PC-9 (cell line): ENCODE measurements around the gene UBE3C. TPM values are rescaled to one million over a fixed set of nuclear protein-coding genes. Genes with fewer than 3 reads are reported as not detected.
"Not testable (repeated sequence)": the region's sequence is repeated elsewhere in the genome, so short reads cannot be mapped to it uniquely, and the experiment has no call there.

Source experiments
- BruUV-seq: library from RNA; stranded (reverse); fragments of 400-500 nt; replicated peaks from 2 replicates; lab custom pipeline; 2021; lab: Mats Ljungman, UMichigan
- CTCF ChIA-PET: fragments of 300-600 bp; sonication (Branson Sonifier 250); formaldehyde crosslinking; loops from one replicate; lab custom pipeline; 2022; ENCODE audit warnings: antibody characterized with exemption; lab: Charles Lee
- POLR2A ChIA-PET: fragments of 300-600 bp; sonication (Branson Sonifier 250); formaldehyde crosslinking; loops from one replicate; lab custom pipeline; 2022; ENCODE audit warnings: antibody characterized with exemption; ENCODE audit not compliant: unreplicated experiment; lab: Charles Lee
- DNase-seq, 2 experiments: peaks; one replicate each; pipeline versions ENCODE4 v3.0.0 to v3.0.0-alpha.2; 2015 to 2022; ENCODE audit warnings: mixed read lengths in 1 of 2
- H2AFZ ChIP-seq: fragments of 200-600 bp; sonication (generic); 2 replicates; pipeline ENCODE4 v1.8.1; 2017; ENCODE audit warnings: antibody characterized with exemption
- H3F3A ChIP-seq: fragments of 200-600 bp; sonication (generic); 2 replicates; pipeline ENCODE4 v1.8.1; 2017; ENCODE audit warnings: antibody characterized with exemption, mild to moderate bottlenecking, low read depth; ENCODE audit not compliant: insufficient read depth
- H3K27ac ChIP-seq: fragments of 200-600 bp; sonication (generic); 2 replicates; pipeline ENCODE4 v1.6.1; 2016; ENCODE audit warnings: mixed run types
- H3K27me3 ChIP-seq: fragments of 200-600 bp; sonication (generic); 2 replicates; pipeline ENCODE4 v1.6.1; 2016; ENCODE audit warnings: low read depth, mixed run types; ENCODE audit not compliant: insufficient read depth
- H3K36me3 ChIP-seq: fragments of 200-600 bp; sonication (generic); 2 replicates; pipeline ENCODE4 v1.6.1; 2016; ENCODE audit warnings: low read depth, mixed run types
- H3K4me1 ChIP-seq: fragments of 200-600 bp; sonication (generic); replicated peaks from 2 replicates; pipeline ENCODE4 v1.6.1; 2016; ENCODE audit warnings: mixed run types; ENCODE audit not compliant: insufficient read depth
- H3K4me2 ChIP-seq: fragments of 200-600 bp; sonication (generic); 2 replicates; pipeline ENCODE4 v1.6.1; 2017; ENCODE audit warnings: mixed run types
- H3K4me3 ChIP-seq: fragments of 200-600 bp; sonication (generic); 2 replicates; pipeline ENCODE4 v1.6.1; 2016; ENCODE audit warnings: mixed run types
- H3K79me2 ChIP-seq: fragments of 200-600 bp; sonication (generic); 2 replicates; pipeline ENCODE4 v1.6.1; 2017; ENCODE audit warnings: low read depth, mixed run types
- H3K9me2 ChIP-seq: fragments of 200-600 bp; sonication (generic); 2 replicates; pipeline ENCODE4 v1.8.1; 2017; ENCODE audit warnings: mild to moderate bottlenecking; ENCODE audit not compliant: insufficient read depth
- H3K9me3 ChIP-seq: fragments of 200-600 bp; sonication (generic); 2 replicates; pipeline ENCODE4 v1.8.1; 2016; ENCODE audit warnings: low read depth; ENCODE audit not compliant: insufficient read depth
- H4K20me1 ChIP-seq: fragments of 200-600 bp; sonication (generic); 2 replicates; pipeline ENCODE4 v1.8.1; 2017; ENCODE audit not compliant: insufficient read depth
- EZH2 ChIP-seq: fragments of 200-600 bp; sonication (generic); IDR thresholded peaks from 2 replicates; pipeline ENCODE4 v1.8.0; 2017; ENCODE audit warnings: antibody characterized with exemption, low read depth
- intact Hi-C: fragments of 100-400 bp; cut with micrococcal nuclease; formaldehyde crosslinking; loops from one replicate; pipeline ENCODE4 v1.10.0; 2022; ENCODE audit not compliant: unreplicated experiment
- total RNA-seq: library from RNA; stranded (reverse); gene quantifications from 2 replicates; pipeline ENCODE4 v1.2.3, GENCODE V29; 2021
- TF ChIP-seq, protein P1 (sequence below): fragments of 200-600 bp; sonication (generic); conservative IDR thresholded peaks from 2 replicates; pipeline ENCODE4 v1.6.1; 2017; ENCODE audit warnings: mixed run types, antibody characterized with exemption, mild to moderate bottlenecking, moderate library complexity

UBE3C gene
- total RNA-seq, 1 experiment from 2014 or later = 77.6 TPM

- Histone ChIP-seq H3K4me1 (no peaks in the 10 kb centered on the region), H3F3A (peaks cover 16% of the 10 kb centered on the region; the same call in 1 of the 2 replicates), H3K9me3 (no peaks in the 10 kb centered on the region), H3K4me3 (no peak overlapping the region), H3K27me3 (no peaks in the 10 kb centered on the region), H3K27ac (no peak overlapping the region), H3K36me3 (peaks cover 44% of the 10 kb centered on the region), H3K9me2 (no peaks in the 10 kb centered on the region), H4K20me1 (peaks cover 15% of the 10 kb centered on the region; the same call in 1 of the 2 replicates), H3K79me2 (no peaks in the 10 kb centered on the region), H2AFZ (no peak overlapping the region), H3K4me2 (no peak overlapping the region)
- CTCF ChIA-PET = no interaction called here
- intact Hi-C loops = loop anchor here (5.0 kb wide), 1 partner anchor 347 kb away; no protein-coding TSS in a partner anchor
- POLR2A ChIA-PET = no interaction called here
- no TSS peak for BruUV-seq
- DNase-seq = no peak
- no peak for TF ChIP-seq EZH2
- TF ChIP-seq, protein P1, sequence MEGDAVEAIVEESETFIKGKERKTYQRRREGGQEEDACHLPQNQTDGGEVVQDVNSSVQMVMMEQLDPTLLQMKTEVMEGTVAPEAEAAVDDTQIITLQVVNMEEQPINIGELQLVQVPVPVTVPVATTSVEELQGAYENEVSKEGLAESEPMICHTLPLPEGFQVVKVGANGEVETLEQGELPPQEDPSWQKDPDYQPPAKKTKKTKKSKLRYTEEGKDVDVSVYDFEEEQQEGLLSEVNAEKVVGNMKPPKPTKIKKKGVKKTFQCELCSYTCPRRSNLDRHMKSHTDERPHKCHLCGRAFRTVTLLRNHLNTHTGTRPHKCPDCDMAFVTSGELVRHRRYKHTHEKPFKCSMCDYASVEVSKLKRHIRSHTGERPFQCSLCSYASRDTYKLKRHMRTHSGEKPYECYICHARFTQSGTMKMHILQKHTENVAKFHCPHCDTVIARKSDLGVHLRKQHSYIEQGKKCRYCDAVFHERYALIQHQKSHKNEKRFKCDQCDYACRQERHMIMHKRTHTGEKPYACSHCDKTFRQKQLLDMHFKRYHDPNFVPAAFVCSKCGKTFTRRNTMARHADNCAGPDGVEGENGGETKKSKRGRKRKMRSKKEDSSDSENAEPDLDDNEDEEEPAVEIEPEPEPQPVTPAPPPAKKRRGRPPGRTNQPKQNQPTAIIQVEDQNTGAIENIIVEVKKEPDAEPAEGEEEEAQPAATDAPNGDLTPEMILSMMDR = no peak
Measured at GRCh38 chr7:157253850-157254249, 115.1 kb downstream of the UBE3C start.

DNA sequence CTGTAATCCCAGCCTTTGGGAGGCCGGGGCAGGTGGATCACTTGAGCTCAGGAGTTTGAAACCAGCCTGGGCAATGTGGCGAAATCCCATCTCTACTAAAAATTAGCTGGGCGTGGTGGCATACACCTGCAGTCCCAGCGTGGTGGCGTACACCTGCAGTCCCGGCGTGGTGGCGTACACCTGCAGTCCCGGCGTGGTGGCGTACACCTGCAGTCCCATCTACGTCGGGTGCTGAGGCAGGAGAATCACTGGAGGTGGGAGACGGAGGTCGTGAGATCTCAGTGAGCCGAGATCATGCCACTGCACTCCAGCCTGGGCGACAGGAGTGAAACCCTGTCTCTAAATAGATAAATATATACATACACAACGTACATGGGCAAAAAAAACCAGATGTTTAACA is 116.1 kb downstream of the UBE3C start:
- DNase-seq, H3K4me1 ChIP-seq, H3K27ac ChIP-seq, H2AFZ ChIP-seq, POLR2A ChIA-PET, H3K4me3 ChIP-seq, H3K9me3 ChIP-seq, H3K9me2 ChIP-seq, H3K4me2 ChIP-seq, H3K79me2 ChIP-seq, H3K27me3 ChIP-seq: not testable (repeated sequence)
- BruUV-seq = TSS peak; percentile 8
- H3F3A ChIP-seq = peaks cover 15% of the 10 kb centered on the region; the same call in 1 of the 2 replicates
- CTCF ChIA-PET = interaction anchor here (0.6 kb wide), 1 partner anchor 85 kb away, joined by 4 read pairs; no protein-coding TSS in a partner anchor
- intact Hi-C loops = loop anchor here (5.0 kb wide), 1 partner anchor 347 kb away; no protein-coding TSS in a partner anchor
- H4K20me1 ChIP-seq = peaks cover 15% of the 10 kb centered on the region; the same call in 1 of the 2 replicates
- H3K36me3 ChIP-seq = peaks cover 53% of the 10 kb centered on the region

DNA sequence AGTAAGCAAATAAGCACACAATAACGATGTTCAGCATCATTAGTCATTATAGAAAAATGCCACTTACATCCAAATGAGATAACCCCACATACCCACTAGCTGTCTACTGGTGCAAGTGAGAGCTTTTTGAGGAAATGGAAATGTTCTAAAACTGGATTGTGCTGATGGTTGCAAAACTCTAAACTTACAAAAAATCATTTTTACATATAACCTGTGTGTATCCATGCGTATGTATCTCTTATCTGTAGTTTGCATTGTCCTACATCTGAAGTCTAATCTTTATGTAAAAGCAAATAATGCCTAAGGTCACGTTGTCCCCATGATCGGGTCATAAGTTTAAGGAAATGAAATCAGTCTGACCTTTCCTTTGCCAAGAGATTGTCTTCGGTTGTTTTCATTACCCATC is 116.5 kb downstream of the UBE3C start:
- no TSS peak for BruUV-seq

More for the DNA sequence above, 116.5 kb downstream of the UBE3C start:
- intact Hi-C loops = no loop called here
- no peak for TF ChIP-seq EZH2
- TF ChIP-seq, protein P1 = no peak
- Histone ChIP-seq H2AFZ (no peak overlapping the region), H4K20me1 (peaks cover 17% of the 10 kb centered on the region; the same call in 1 of the 2 replicates), H3K27ac (no peak overlapping the region), H3K9me3 (no peaks in the 10 kb centered on the region), H3K27me3 (no peaks in the 10 kb centered on the region), H3K79me2 (no peaks in the 10 kb centered on the region), H3K36me3 (peaks cover 55% of the 10 kb centered on the region), H3F3A (peaks cover 13% of the 10 kb centered on the region; the same call in 1 of the 2 replicates), H3K4me3 (no peak overlapping the region), H3K9me2 (no peaks in the 10 kb centered on the region), H3K4me1 (no peaks in the 10 kb centered on the region), H3K4me2 (no peak overlapping the region)
- ChIA-PET POLR2A (interaction anchor here (0.7 kb wide), 1 partner anchor 99 kb away, joined by 4 read pairs; no protein-coding TSS in a partner anchor), CTCF (interaction anchor here (0.6 kb wide), 1 partner anchor 86 kb away, joined by 4 read pairs; no protein-coding TSS in a partner anchor)
- peak in 1 of 2 experiments; percentile 35 for DNase-seq
